ENCODE measurements around the gene WDR73. TPM values are rescaled to one million over a fixed set of nuclear protein-coding genes. Genes with fewer than 3 reads are reported as not detected.

Gene WDR73
- total and polyA plus RNA-seq, 9 of the 15 experiments (the other 6 are each of a cell fraction or from before 2014, with no cell fraction given): 9.2 to 25.4 (median 21.7) TPM

DNA sequence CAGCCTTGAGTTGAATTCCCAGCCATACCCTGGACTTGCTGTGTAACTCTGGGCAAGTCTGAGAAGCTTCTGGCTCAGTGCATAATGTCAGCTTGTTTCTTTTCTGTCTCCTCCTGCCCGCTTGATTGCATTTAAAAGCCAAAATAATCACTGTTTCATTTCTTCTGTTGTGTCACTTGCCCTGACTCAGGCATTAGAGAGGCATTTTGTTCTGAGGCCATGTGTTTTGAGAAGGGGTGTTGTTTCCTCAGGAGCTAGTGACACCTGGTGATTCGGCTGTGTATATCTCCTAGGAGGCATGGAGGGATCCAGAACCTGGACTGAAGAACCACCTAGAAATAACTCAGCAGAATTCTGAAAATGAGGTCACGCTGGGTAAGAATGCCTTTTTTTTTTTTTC is 16.0 kb downstream of the WDR73 start (continued):
- TF ChIP-seq, protein P1, sequence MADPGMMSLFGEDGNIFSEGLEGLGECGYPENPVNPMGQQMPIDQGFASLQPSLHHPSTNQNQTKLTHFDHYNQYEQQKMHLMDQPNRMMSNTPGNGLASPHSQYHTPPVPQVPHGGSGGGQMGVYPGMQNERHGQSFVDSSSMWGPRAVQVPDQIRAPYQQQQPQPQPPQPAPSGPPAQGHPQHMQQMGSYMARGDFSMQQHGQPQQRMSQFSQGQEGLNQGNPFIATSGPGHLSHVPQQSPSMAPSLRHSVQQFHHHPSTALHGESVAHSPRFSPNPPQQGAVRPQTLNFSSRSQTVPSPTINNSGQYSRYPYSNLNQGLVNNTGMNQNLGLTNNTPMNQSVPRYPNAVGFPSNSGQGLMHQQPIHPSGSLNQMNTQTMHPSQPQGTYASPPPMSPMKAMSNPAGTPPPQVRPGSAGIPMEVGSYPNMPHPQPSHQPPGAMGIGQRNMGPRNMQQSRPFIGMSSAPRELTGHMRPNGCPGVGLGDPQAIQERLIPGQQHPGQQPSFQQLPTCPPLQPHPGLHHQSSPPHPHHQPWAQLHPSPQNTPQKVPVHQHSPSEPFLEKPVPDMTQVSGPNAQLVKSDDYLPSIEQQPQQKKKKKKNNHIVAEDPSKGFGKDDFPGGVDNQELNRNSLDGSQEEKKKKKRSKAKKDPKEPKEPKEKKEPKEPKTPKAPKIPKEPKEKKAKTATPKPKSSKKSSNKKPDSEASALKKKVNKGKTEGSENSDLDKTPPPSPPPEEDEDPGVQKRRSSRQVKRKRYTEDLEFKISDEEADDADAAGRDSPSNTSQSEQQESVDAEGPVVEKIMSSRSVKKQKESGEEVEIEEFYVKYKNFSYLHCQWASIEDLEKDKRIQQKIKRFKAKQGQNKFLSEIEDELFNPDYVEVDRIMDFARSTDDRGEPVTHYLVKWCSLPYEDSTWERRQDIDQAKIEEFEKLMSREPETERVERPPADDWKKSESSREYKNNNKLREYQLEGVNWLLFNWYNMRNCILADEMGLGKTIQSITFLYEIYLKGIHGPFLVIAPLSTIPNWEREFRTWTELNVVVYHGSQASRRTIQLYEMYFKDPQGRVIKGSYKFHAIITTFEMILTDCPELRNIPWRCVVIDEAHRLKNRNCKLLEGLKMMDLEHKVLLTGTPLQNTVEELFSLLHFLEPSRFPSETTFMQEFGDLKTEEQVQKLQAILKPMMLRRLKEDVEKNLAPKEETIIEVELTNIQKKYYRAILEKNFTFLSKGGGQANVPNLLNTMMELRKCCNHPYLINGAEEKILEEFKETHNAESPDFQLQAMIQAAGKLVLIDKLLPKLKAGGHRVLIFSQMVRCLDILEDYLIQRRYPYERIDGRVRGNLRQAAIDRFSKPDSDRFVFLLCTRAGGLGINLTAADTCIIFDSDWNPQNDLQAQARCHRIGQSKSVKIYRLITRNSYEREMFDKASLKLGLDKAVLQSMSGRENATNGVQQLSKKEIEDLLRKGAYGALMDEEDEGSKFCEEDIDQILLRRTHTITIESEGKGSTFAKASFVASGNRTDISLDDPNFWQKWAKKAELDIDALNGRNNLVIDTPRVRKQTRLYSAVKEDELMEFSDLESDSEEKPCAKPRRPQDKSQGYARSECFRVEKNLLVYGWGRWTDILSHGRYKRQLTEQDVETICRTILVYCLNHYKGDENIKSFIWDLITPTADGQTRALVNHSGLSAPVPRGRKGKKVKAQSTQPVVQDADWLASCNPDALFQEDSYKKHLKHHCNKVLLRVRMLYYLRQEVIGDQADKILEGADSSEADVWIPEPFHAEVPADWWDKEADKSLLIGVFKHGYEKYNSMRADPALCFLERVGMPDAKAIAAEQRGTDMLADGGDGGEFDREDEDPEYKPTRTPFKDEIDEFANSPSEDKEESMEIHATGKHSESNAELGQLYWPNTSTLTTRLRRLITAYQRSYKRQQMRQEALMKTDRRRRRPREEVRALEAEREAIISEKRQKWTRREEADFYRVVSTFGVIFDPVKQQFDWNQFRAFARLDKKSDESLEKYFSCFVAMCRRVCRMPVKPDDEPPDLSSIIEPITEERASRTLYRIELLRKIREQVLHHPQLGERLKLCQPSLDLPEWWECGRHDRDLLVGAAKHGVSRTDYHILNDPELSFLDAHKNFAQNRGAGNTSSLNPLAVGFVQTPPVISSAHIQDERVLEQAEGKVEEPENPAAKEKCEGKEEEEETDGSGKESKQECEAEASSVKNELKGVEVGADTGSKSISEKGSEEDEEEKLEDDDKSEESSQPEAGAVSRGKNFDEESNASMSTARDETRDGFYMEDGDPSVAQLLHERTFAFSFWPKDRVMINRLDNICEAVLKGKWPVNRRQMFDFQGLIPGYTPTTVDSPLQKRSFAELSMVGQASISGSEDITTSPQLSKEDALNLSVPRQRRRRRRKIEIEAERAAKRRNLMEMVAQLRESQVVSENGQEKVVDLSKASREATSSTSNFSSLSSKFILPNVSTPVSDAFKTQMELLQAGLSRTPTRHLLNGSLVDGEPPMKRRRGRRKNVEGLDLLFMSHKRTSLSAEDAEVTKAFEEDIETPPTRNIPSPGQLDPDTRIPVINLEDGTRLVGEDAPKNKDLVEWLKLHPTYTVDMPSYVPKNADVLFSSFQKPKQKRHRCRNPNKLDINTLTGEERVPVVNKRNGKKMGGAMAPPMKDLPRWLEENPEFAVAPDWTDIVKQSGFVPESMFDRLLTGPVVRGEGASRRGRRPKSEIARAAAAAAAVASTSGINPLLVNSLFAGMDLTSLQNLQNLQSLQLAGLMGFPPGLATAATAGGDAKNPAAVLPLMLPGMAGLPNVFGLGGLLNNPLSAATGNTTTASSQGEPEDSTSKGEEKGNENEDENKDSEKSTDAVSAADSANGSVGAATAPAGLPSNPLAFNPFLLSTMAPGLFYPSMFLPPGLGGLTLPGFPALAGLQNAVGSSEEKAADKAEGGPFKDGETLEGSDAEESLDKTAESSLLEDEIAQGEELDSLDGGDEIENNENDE (IDR thresholded peaks at IDR 0.05; ENCODE audit: low read depth, low read length): no peak
- TF ChIP-seq YY1 (IDR thresholded peaks at IDR 0.05; ENCODE audit: borderline replicate concordance in 1 of 3, control insufficient read depth in 1 of 3, extremely low read depth in 1 of 3, insufficient read depth in 3 of 3, insufficient read length in 1 of 3, insufficient replicate concordance in 2 of 3, low read depth in 1 of 3, low read length in 2 of 3) (no peak), FOSL1 (tag; conservative IDR thresholded peaks at IDR 0.05) (no peak), KDM1A (IDR thresholded peaks at IDR 0.05) (no peak), HDAC6 (IDR thresholded peaks at IDR 0.05; ENCODE audit: low read depth, low read length) (no peak), ZNF232 (CRISPR knock-in tag; IDR thresholded peaks at IDR 0.05) (no peak), KLF1 (tag; IDR thresholded peaks at IDR 0.05) (no peak), ZC3H4 (CRISPR knock-in tag; IDR thresholded peaks at IDR 0.05; ENCODE audit: borderline replicate concordance) (no peak), HDGF (IDR thresholded peaks at IDR 0.05) (0 out of 2 replicates have a peak, but pooled peaks have one; percentile 48), ZNF77 (CRISPR knock-in tag; IDR thresholded peaks at IDR 0.05) (no peak)
- TF ChIP-seq, protein P2, sequence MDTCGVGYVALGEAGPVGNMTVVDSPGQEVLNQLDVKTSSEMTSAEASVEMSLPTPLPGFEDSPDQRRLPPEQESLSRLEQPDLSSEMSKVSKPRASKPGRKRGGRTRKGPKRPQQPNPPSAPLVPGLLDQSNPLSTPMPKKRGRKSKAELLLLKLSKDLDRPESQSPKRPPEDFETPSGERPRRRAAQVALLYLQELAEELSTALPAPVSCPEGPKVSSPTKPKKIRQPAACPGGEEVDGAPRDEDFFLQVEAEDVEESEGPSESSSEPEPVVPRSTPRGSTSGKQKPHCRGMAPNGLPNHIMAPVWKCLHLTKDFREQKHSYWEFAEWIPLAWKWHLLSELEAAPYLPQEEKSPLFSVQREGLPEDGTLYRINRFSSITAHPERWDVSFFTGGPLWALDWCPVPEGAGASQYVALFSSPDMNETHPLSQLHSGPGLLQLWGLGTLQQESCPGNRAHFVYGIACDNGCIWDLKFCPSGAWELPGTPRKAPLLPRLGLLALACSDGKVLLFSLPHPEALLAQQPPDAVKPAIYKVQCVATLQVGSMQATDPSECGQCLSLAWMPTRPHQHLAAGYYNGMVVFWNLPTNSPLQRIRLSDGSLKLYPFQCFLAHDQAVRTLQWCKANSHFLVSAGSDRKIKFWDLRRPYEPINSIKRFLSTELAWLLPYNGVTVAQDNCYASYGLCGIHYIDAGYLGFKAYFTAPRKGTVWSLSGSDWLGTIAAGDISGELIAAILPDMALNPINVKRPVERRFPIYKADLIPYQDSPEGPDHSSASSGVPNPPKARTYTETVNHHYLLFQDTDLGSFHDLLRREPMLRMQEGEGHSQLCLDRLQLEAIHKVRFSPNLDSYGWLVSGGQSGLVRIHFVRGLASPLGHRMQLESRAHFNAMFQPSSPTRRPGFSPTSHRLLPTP (IDR thresholded peaks at IDR 0.05; ENCODE audit: borderline replicate concordance, extremely low read depth, insufficient read length): no peak
- TF ChIP-seq, protein P3, sequence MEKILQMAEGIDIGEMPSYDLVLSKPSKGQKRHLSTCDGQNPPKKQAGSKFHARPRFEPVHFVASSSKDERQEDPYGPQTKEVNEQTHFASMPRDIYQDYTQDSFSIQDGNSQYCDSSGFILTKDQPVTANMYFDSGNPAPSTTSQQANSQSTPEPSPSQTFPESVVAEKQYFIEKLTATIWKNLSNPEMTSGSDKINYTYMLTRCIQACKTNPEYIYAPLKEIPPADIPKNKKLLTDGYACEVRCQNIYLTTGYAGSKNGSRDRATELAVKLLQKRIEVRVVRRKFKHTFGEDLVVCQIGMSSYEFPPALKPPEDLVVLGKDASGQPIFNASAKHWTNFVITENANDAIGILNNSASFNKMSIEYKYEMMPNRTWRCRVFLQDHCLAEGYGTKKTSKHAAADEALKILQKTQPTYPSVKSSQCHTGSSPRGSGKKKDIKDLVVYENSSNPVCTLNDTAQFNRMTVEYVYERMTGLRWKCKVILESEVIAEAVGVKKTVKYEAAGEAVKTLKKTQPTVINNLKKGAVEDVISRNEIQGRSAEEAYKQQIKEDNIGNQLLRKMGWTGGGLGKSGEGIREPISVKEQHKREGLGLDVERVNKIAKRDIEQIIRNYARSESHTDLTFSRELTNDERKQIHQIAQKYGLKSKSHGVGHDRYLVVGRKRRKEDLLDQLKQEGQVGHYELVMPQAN (IDR thresholded peaks at IDR 0.05; ENCODE audit: borderline replicate concordance): 0 out of 2 replicates have a peak, but pooled peaks have one; percentile 12
